Parathyroid adenoma (tissue), 2 donors: ENCODE measurements around the gene RNF150.
A peak's percentile ranks its signal among the peaks of the same experiment; 100 is the strongest.

Experiments used
- H2AFZ ChIP-seq: fragments of 300-600 bp; sonication (generic); one replicate; pipeline ENCODE4 v1.7.0; 2017; ENCODE audit warnings: antibody characterized with exemption, mild to moderate bottlenecking
- H3K27ac ChIP-seq: fragments of 300-600 bp; sonication (generic); one replicate; pipeline ENCODE4 v1.7.0; 2017
- H3K27me3 ChIP-seq: fragments of 300-600 bp; sonication (generic); one replicate; pipeline ENCODE4 v1.7.0; 2017; ENCODE audit warnings: low read length; ENCODE audit not compliant: control insufficient read depth, insufficient read depth
- H3K36me3 ChIP-seq: fragments of 300-600 bp; sonication (generic); one replicate; pipeline ENCODE4 v1.7.0; 2017; ENCODE audit warnings: low read length; ENCODE audit not compliant: control insufficient read depth, insufficient read depth
- H3K4me1 ChIP-seq: fragments of 300-600 bp; sonication (generic); one replicate; pipeline ENCODE4 v1.7.0; 2017; ENCODE audit warnings: control low read depth
- H3K4me2 ChIP-seq: fragments of 300-600 bp; sonication (generic); one replicate; pipeline ENCODE4 v1.7.0; 2017; ENCODE audit warnings: low read length
- H3K4me3 ChIP-seq: fragments of 300-600 bp; sonication (generic); one replicate; pipeline ENCODE4 v1.7.0; 2017; ENCODE audit warnings: low read depth, low read length
- H3K79me2 ChIP-seq: fragments of 300-600 bp; sonication (generic); one replicate; pipeline ENCODE4 v1.7.0; 2017; ENCODE audit warnings: control low read depth
- H3K9ac ChIP-seq: fragments of 300-600 bp; sonication (generic); one replicate; pipeline ENCODE4 v1.7.0; 2017; ENCODE audit warnings: mild to moderate bottlenecking
- H3K9me3 ChIP-seq: fragments of 300-600 bp; sonication (generic); one replicate; pipeline ENCODE4 v1.7.0; 2017; ENCODE audit warnings: low read length; ENCODE audit not compliant: control insufficient read depth
- TF ChIP-seq, protein P1 (sequence below): fragments of 300-600 bp; sonication (generic); IDR thresholded peaks from one replicate; pipeline ENCODE4 v1.7.0; 2017; ENCODE audit warnings: antibody characterized with exemption, mild to moderate bottlenecking
- donor health status: primary hyperparathyroidism.

The RNF150 gene

DNA sequence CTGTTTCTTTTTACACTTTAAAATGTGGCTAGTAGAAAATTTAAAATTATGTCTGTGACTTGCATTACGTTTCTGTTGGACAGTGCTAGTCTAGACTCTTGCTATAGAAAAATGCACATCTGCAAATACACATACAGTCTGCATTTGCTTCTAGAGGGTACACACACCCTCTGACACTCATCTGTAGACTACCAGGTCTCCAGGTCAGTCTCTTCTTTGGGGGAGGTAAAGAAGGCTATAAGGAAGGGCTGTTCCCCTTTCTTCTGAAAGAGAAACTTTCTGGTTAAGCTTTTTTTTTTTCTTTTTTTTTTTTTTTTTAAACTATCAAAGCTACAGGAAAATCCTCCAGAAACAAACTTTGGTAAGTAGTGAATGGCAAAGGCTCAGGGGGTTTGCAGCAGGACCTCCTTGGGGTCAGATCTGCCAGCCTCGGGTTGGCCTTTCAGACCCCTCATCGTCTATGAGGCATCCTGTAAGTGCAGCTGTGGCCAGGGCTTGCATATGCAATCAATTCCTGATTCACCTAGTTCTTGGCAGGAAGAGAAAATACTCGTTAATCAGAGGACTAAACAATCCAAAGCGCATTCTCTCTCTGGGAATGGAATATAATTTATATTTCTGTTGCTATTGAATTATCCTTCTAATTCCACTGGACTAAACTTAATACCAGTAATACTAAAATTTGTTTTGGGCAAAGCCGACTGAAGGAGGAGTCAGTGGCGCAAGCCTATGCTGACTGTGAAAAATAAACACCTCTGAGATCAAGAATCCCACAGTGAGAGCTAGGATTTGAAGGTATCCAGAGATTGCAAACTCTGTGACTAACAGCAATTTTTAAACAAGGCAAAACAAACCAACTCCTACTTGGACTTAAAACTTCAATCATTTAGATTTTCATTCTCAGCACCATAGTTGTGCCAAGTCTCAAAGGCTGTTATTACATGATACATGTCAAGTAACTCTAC, 267.7 kb downstream of the RNF150 start:
- Histone ChIP-seq H3K4me1 (no peaks in the 10 kb centered on the region), H3K27me3 (no peaks in the 10 kb centered on the region), H3K79me2 (no peaks in the 10 kb centered on the region), H3K27ac (no peak overlapping the region), H3K9ac (no peak overlapping the region), H3K4me3 (no peak overlapping the region), H3K36me3 (no peaks in the 10 kb centered on the region), H2AFZ (no peak overlapping the region), H3K9me3 (no peaks in the 10 kb centered on the region), H3K4me2 (no peak overlapping the region)
- TF ChIP-seq, protein P1, sequence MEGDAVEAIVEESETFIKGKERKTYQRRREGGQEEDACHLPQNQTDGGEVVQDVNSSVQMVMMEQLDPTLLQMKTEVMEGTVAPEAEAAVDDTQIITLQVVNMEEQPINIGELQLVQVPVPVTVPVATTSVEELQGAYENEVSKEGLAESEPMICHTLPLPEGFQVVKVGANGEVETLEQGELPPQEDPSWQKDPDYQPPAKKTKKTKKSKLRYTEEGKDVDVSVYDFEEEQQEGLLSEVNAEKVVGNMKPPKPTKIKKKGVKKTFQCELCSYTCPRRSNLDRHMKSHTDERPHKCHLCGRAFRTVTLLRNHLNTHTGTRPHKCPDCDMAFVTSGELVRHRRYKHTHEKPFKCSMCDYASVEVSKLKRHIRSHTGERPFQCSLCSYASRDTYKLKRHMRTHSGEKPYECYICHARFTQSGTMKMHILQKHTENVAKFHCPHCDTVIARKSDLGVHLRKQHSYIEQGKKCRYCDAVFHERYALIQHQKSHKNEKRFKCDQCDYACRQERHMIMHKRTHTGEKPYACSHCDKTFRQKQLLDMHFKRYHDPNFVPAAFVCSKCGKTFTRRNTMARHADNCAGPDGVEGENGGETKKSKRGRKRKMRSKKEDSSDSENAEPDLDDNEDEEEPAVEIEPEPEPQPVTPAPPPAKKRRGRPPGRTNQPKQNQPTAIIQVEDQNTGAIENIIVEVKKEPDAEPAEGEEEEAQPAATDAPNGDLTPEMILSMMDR = no peak

GRCh38 chr4:140863197-140863596, 270.1 kb downstream of the RNF150 start:
- Histone ChIP-seq H3K4me1 (no peaks in the 10 kb centered on the region), H3K27me3 (no peaks in the 10 kb centered on the region), H3K4me3 (no peak overlapping the region), H3K9ac (no peak overlapping the region), H3K27ac (no peak overlapping the region), H3K79me2 (no peaks in the 10 kb centered on the region), H3K9me3 (no peaks in the 10 kb centered on the region), H3K4me2 (no peak overlapping the region), H2AFZ (no peak overlapping the region), H3K36me3 (no peaks in the 10 kb centered on the region)
- TF ChIP-seq, protein P1 = no peak

DNA sequence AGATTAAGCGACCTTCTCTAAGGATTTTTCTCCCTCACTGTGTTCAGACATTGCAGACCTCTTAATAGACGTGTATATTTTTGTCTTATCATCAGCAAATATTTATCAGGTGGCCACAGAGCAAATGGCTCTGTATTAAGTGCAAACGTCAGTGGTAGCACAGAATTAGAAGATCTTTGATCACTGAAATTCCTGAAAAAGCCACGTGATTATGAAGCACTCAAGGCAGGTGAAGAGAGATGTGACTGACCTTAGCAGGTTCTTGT, 271.2 kb downstream of the RNF150 start:
- Histone ChIP-seq H3K79me2 (no peaks in the 10 kb centered on the region), H3K4me3 (no peak overlapping the region), H3K9ac (no peak overlapping the region), H3K27ac (no peak overlapping the region), H2AFZ (no peak overlapping the region), H3K4me2 (no peak overlapping the region), H3K27me3 (no peaks in the 10 kb centered on the region), H3K4me1 (no peaks in the 10 kb centered on the region), H3K36me3 (no peaks in the 10 kb centered on the region), H3K9me3 (no peaks in the 10 kb centered on the region)
- TF ChIP-seq, protein P1 = no peak

DNA sequence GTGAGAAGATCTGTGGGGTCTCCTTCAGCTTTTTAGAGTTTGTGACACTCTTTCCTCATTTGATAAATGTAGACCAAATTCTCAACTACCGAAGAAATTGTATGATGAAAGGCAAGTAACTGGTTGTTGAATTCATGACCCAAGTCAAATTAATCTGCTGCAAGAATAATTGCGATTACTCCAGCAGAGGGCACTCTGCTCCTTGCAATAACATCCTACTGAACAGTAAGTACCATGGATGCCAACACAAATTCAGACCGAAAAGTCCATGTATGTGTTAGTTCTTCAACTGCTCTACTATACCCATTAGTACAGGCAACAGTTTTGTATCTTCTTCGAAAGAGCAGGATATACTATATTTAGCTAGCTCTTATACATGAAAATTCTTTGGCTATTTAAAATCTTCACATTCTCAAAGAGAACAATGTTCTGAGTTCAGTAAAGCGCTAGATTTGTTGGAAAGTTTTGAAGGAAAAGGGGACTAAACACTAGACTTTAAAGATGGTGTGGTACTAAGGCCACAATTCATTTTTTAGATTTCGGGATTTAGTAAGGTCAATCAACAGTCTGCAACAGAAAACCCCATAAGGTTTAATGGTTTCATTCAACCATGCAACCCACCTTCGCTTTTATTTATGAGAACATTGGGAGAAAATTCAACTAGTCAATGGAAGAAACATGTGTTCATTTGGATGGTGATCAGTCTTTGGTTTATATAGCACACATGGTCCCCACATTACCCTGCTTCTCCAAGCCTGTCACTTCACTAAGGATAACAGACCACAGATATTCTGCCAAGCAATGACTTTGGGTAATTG, 271.7 kb downstream of the RNF150 start:
- Histone ChIP-seq H3K36me3 (no peaks in the 10 kb centered on the region), H3K27ac (no peak overlapping the region)
- TF ChIP-seq, protein P1 = peak; percentile 59

More for the DNA sequence above, 271.7 kb downstream of the RNF150 start:
- Histone ChIP-seq H3K27me3 (no peaks in the 10 kb centered on the region), H3K9ac (no peak overlapping the region), H3K4me3 (no peak overlapping the region), H3K79me2 (no peaks in the 10 kb centered on the region), H3K9me3 (no peaks in the 10 kb centered on the region), H3K4me1 (no peaks in the 10 kb centered on the region), H3K4me2 (no peak overlapping the region), H2AFZ (no peak overlapping the region)
